Measurements from ENCODE around the gene AKT3. TPM values are rescaled to one million over a fixed set of nuclear protein-coding genes. Genes with fewer than 3 reads are reported as not detected.

AKT3 gene
- total and polyA plus RNA-seq, 2 donors (not counting 1 experiment from before 2014, with no cell fraction given) = 37.8 to 42.0 TPM

DNA sequence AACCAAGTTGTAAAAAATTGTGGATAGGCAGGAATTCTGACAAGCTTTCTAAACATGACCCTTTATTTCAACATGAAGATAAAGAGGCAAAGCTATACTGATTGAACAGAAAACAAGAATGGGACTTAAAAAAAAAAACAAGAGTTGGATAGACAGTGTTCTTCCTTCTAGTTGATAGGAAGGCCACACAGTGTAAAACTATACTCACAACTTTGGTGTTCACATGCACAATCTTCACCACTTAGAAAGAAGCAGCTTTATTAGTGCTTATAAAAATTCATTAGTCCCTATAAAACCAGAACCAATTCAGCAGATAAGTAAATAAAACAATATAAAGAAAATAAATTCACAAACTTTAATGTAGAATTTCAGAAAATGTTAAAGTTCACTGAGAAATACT, 101.8 kb downstream of the AKT3 start:
- no peak overlapping the region for H3K4me3 ChIP-seq (replicated peaks in 1 of 4; ENCODE audit: control extremely low read depth in 1 of 4, insufficient read depth in 1 of 4, low read depth in 3 of 4, low read length in 4 of 4)
- no peaks in the 10 kb centered on the region for H3K9me3 ChIP-seq (ENCODE audit: control insufficient read depth, insufficient read depth, low read depth, low read length)
- TF ChIP-seq, protein P1, sequence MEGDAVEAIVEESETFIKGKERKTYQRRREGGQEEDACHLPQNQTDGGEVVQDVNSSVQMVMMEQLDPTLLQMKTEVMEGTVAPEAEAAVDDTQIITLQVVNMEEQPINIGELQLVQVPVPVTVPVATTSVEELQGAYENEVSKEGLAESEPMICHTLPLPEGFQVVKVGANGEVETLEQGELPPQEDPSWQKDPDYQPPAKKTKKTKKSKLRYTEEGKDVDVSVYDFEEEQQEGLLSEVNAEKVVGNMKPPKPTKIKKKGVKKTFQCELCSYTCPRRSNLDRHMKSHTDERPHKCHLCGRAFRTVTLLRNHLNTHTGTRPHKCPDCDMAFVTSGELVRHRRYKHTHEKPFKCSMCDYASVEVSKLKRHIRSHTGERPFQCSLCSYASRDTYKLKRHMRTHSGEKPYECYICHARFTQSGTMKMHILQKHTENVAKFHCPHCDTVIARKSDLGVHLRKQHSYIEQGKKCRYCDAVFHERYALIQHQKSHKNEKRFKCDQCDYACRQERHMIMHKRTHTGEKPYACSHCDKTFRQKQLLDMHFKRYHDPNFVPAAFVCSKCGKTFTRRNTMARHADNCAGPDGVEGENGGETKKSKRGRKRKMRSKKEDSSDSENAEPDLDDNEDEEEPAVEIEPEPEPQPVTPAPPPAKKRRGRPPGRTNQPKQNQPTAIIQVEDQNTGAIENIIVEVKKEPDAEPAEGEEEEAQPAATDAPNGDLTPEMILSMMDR (conservative IDR thresholded peaks at IDR 0.05 in 1 of 2, IDR thresholded peaks at IDR 0.05 in 1 of 2; ENCODE audit: low read depth in 1 of 2, low read length in 2 of 2) = no peak
- no peak for TF ChIP-seq EZH2 (IDR thresholded peaks at IDR 0.05; ENCODE audit: low read length, missing control alignments)
- H3K4me1 ChIP-seq (ENCODE audit: control insufficient read depth, extremely low read depth, insufficient read depth, low read length) = peaks cover 3% of the 10 kb centered on the region
- H3K36me3 ChIP-seq (ENCODE audit: control insufficient read depth, insufficient read depth, low read length) = no peaks in the 10 kb centered on the region
- peaks cover 2% of the 10 kb centered on the region for H3K79me2 ChIP-seq (ENCODE audit: control insufficient read depth, insufficient read depth, low read length)
- H4K20me1 ChIP-seq (ENCODE audit: control insufficient read depth, extremely low read depth, insufficient read depth, low read length) = no peaks in the 10 kb centered on the region
- no peak overlapping the region for H3K27ac ChIP-seq (ENCODE audit: insufficient read depth, low read length)
- H3K9ac ChIP-seq (ENCODE audit: insufficient read depth, low read length) = no peak overlapping the region
- no peak overlapping the region for H3K4me2 ChIP-seq (ENCODE audit: extremely low read depth, insufficient read depth, low read length)
- no peak overlapping the region for H2AFZ ChIP-seq (ENCODE audit: low read length)
- no peak for DNase-seq (ENCODE audit: low read depth in 2 of 2)
- no peaks in the 10 kb centered on the region for H3K27me3 ChIP-seq (ENCODE audit: control insufficient read depth, insufficient read depth, low read length)

DNA sequence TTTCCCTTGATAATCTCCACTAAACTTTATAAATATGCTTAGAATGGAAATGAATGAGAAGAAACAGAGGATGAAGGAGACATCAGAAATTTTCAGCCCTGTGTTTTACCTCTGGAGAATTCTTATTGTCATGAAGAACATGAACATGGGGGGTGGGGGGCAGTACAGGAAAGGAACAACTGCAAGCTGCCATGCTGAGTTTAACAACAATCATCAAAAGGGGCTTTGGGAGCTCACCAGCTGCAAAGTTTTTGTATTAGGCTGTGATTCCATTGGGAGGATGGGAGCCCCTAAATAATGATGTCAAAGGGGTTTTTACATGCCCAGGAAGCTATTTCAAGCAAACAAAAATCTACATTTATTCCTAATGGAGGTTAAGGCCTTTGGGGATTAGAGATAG, 103.3 kb downstream of the AKT3 start:
- no peak for TF ChIP-seq EZH2 (IDR thresholded peaks at IDR 0.05; ENCODE audit: low read length, missing control alignments)
- TF ChIP-seq, protein P1 (conservative IDR thresholded peaks at IDR 0.05 in 1 of 2, IDR thresholded peaks at IDR 0.05 in 1 of 2; ENCODE audit: low read depth in 1 of 2, low read length in 2 of 2) = no peak
- no peaks in the 10 kb centered on the region for H3K36me3 ChIP-seq (ENCODE audit: control insufficient read depth, insufficient read depth, low read length)
- no peak for DNase-seq (ENCODE audit: low read depth in 2 of 2)
- no peak overlapping the region for H3K4me3 ChIP-seq (replicated peaks in 1 of 4; ENCODE audit: control extremely low read depth in 1 of 4, insufficient read depth in 1 of 4, low read depth in 3 of 4, low read length in 4 of 4)
- no peak overlapping the region for H2AFZ ChIP-seq (ENCODE audit: low read length)
- no peaks in the 10 kb centered on the region for H3K27me3 ChIP-seq (ENCODE audit: control insufficient read depth, insufficient read depth, low read length)
- no peak overlapping the region for H3K27ac ChIP-seq (ENCODE audit: insufficient read depth, low read length)
- H3K4me1 ChIP-seq (ENCODE audit: control insufficient read depth, extremely low read depth, insufficient read depth, low read length) = peaks cover 3% of the 10 kb centered on the region
- no peaks in the 10 kb centered on the region for H4K20me1 ChIP-seq (ENCODE audit: control insufficient read depth, extremely low read depth, insufficient read depth, low read length)
- no peaks in the 10 kb centered on the region for H3K9me3 ChIP-seq (ENCODE audit: control insufficient read depth, insufficient read depth, low read depth, low read length)
- H3K79me2 ChIP-seq (ENCODE audit: control insufficient read depth, insufficient read depth, low read length) = peaks cover 2% of the 10 kb centered on the region
- H3K9ac ChIP-seq (ENCODE audit: insufficient read depth, low read length) = no peak overlapping the region
- H3K4me2 ChIP-seq (ENCODE audit: extremely low read depth, insufficient read depth, low read length) = no peak overlapping the region

DNA sequence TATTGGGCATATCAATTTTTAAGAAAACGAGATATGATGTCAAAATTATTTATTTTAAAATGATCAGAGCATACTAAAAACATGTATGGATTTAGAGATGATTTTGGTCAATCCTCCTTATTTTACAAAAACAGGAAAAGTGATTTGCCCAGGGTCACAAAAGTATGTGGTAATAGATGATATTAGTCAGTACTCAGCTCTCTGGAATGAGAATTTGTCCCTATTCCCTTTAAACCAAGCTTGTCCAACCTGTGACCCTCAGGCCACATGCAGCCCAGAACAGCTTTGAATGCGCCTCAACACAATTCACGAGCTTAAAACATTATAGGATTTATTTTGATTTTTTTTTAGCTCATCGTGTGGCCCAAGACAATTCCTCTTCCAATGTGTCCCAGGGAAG, 104.7 kb downstream of the AKT3 start:
- H2AFZ ChIP-seq (ENCODE audit: low read length) = no peak overlapping the region
- DNase-seq (ENCODE audit: low read depth in 2 of 2) = peak; percentile 32 to 58
- H3K9me3 ChIP-seq (ENCODE audit: control insufficient read depth, insufficient read depth, low read depth, low read length) = no peaks in the 10 kb centered on the region
- H3K36me3 ChIP-seq (ENCODE audit: control insufficient read depth, insufficient read depth, low read length) = no peaks in the 10 kb centered on the region
- H4K20me1 ChIP-seq (ENCODE audit: control insufficient read depth, extremely low read depth, insufficient read depth, low read length) = no peaks in the 10 kb centered on the region
- H3K9ac ChIP-seq (ENCODE audit: insufficient read depth, low read length) = no peak overlapping the region
- no peaks in the 10 kb centered on the region for H3K27me3 ChIP-seq (ENCODE audit: control insufficient read depth, insufficient read depth, low read length)
- H3K27ac ChIP-seq (ENCODE audit: insufficient read depth, low read length) = no peak overlapping the region
- no peak overlapping the region for H3K4me3 ChIP-seq (replicated peaks in 1 of 4; ENCODE audit: control extremely low read depth in 1 of 4, insufficient read depth in 1 of 4, low read depth in 3 of 4, low read length in 4 of 4)
- TF ChIP-seq EZH2 (IDR thresholded peaks at IDR 0.05; ENCODE audit: low read length, missing control alignments) = no peak
- TF ChIP-seq, protein P1 (conservative IDR thresholded peaks at IDR 0.05 in 1 of 2, IDR thresholded peaks at IDR 0.05 in 1 of 2; ENCODE audit: low read depth in 1 of 2, low read length in 2 of 2) = no peak
- peaks cover 4% of the 10 kb centered on the region for H3K4me1 ChIP-seq (ENCODE audit: control insufficient read depth, extremely low read depth, insufficient read depth, low read length)
- no peak overlapping the region for H3K4me2 ChIP-seq (ENCODE audit: extremely low read depth, insufficient read depth, low read length)
- H3K79me2 ChIP-seq (ENCODE audit: control insufficient read depth, insufficient read depth, low read length) = peaks cover 2% of the 10 kb centered on the region

All from fibroblast of lung (primary cell).